GM21381 (cell line): ENCODE results near the gene TRIM38.
"Not testable (repeated sequence)": the region's sequence is repeated elsewhere in the genome, so short reads cannot be mapped to it uniquely, and the experiment has no call there.

Experiments
- ATAC-seq: cut with Tn5 transposase; IDR thresholded peaks from one replicate; pipeline ENCODE4 v1.9.1; 2021; ENCODE audit warnings: mild to moderate bottlenecking, moderate library complexity; ENCODE audit not compliant: unreplicated experiment

TRIM38 gene

GRCh38 chr6:25968769-25969168 lies 6.2 kb downstream of the TRIM38 start:
- ATAC-seq = no peak

GRCh38 chr6:25971187-25971821 lies 8.7 kb downstream of the TRIM38 start:
- ATAC-seq = no peak

DNA sequence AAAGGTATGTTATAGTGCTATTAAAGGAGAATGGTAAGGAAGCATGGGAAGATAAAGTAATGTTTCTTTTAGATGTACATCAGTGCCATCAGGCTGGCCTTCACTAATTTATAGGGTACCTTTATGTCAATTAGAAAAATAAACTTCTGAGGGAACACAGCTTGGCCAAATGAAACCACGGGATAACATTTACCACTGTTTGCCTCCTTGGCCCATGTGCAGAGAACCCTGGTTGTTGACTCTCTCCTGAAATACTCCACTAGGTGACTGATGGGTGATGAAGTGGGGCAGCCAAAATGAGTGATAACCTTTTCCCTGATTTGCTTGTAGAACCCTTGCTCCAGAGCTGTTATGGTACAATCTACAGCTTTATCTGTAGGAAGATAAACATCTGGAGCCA lies 9.5 kb downstream of the TRIM38 start:
- ATAC-seq = no peak

DNA sequence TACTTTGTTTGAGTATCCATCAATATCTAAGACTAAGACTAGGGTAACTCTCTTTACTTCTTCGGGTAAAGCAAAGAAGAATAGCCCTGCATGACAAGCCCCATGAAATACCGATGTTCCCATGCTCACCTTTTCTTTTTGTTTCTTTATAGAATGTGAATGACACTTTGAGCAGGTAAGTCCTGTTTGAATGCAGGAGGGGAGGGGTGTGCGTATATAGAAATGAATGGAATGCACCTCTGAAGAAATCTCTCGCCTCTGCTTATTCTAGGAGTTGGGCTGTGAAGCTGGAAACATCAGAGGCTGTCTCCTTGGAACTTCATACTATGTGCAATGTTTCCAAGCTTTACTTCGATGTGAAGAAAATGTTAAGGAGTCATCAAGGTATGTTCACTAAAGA lies 10.3 kb downstream of the TRIM38 start:
- no peak for ATAC-seq

DNA sequence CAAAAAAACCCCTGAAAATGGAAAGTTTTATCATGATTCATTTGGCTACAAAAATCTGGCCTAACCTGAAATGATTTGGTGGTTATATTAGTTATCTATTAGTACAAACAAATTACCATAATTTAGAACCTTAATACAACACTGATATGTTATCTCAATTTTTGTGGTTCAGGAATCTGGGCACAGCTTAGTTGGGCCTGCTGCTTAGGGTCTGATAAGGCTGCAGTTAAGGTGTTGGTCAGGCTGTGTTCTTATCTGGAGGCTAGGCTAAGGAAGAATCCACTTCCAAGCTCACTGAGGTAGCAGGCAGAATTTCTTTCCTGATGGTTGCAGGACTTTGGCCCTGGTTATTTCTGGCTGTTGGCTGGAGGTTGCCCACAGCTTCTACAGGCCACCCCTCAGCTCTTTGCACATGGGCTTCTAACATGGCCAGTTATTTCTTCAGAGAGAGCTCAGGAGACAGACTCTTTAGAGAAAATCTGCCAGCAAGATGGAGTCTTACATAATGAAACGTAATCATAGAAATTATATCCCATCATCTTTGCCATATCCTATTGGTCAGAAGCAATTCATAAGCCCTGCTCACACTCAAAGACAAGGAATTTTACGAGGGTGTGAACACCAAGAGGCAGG lies 11.4 kb downstream of the TRIM38 start:
- ATAC-seq = no peak

DNA sequence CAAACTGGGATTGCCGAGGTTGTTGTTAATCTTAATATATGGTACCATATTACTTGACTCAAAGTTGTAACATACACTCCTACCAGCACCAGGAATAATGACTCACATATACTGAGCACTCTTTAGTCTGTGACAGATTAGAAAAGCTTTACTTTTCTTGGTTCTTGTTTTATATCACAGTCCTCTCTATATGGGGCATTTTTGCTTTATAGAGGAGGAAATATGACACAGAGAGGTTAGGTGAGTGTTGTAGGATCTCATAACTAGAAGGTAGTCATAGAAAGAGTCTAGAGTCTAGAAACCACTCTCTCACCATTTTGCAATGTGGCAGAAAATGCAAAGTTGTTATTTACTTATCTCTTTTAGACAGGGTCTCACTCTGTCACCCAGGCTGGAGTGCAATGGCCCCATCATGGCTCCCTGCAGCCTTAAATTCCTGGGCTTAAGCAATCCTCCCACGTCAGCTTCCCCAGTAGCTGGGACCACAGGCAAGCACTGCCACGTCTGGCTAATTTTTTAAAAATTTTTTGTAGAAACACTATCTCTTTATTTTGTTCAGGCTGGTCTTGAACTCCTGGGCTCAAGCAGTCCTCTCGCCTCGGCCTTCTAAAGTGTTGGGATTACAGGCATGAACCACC lies 13.4 kb downstream of the TRIM38 start:
- no peak for ATAC-seq

GRCh38 chr6:25980935-25981334 lies 18.3 kb downstream of the TRIM38 start:
- ATAC-seq = no peak

DNA sequence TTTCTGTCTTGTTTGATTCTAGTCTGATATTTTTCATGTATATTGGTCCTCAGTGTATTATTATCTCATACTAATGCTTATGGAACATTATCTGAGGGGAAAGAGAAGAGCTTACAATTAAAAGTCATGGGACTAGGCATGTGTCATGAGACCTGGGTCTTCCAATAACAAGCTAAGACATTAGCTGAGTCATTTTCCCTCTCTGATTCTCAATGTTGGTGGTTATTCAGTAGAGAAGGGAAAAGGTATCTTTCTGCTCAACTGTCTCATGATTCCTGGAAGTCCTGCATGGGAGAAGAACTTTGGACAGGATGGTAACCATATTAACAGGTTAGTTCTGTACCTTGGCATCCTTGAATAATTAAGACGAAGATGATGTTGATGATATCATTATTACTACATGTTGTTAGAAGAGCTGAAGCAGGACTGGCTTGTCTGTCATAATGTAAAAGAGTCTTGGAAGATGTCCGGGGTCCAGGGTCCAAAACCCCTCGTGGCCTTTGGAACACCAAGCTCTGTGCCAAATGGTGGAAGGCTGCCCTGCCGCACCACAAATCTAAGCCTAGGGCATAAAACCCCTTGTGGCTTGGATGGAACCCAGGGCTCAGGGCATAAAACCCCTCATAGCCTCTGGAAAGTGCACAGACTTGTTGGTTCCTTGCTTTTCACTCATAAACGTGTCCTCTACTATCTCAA lies 19.1 kb downstream of the TRIM38 start:
- ATAC-seq = no peak

- no peak for ATAC-seq
Measured at GRCh38 chr6:25984265-25984664, 21.7 kb downstream of the TRIM38 start.

- no peak for ATAC-seq
Measured at GRCh38 chr6:25987845-25988244, 25.2 kb downstream of the TRIM38 start.

DNA sequence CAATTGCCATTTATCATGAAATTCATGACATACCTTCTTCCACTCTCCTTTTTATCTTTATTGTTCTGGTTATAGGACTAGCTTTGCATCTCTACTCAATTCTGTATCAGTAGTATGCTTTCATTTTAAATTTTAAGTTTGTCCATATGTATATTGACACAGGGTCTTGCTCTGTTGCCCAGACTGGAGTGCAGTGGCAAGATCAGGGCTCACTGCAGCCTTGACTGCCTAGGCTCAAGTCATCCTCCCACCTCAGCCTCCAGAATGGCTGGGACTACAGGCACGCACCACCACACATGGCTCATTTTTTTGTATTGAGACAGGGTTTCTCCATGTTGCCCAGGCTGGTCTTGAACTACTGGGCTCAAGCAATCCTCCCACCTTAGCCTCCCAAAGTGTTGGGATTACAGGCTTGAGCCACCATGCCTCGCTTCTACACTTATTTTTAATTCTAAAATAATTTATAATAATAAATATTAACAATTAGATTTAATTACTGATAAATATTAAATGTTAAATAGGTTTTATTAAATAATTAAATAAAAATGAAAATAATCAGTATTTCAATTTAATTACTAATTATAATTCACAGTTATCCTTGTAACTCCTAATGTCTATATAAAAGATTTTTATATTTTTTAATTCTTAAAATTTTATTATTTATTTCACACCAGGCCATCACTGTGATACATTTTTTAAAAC lies 27.7 kb downstream of the TRIM38 start:
- no peak for ATAC-seq

- peak; percentile 51 for ATAC-seq
Measured at GRCh38 chr6:25991785-25992412, 29.3 kb downstream of the TRIM38 start.

DNA sequence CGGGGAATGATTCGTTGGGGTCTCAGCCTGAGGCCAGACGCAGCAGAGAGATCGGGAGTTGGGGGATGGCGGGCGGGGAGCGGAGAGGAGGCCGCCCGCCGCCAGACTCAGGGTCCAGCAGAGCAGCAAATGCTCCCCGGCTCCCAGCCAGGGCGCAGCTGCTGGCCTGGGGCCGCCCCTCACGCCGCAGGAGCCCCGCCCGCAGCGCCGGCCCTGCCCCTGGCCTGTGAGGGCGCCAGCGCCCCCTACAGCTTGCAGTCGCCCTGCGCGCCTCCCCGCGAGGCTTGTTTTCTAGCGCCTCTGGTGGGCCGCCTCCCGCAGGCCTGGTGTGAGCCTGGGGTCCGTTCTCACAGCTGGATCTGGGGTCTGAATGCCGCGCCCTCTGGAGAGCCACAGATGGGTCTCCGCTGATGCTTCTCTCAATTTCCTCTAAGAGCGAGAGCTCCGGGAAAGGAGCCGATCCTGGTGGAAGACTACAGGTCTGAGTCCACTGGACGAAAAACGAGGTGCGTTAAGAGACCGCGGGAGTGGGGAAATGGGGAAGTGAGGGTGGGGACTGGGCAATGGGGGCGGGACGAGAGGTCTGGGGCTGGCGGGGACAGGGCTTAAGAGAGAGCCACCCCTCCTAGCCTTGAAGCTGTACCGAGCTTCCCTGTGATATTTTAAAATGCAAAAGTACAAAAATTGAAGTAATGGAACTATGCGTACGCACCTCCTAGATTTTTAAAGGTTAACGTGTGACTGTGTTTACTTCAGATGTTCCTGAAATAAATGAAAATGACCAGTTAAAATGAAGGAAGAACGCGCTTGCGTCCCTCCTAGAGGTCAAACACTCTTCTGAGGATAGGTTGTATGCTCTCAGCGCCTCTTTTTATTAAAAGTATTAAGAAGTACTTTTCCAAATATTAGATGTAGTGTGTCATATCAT lies 30.1 kb downstream of the TRIM38 start:
- ATAC-seq = peak; percentile 90

DNA sequence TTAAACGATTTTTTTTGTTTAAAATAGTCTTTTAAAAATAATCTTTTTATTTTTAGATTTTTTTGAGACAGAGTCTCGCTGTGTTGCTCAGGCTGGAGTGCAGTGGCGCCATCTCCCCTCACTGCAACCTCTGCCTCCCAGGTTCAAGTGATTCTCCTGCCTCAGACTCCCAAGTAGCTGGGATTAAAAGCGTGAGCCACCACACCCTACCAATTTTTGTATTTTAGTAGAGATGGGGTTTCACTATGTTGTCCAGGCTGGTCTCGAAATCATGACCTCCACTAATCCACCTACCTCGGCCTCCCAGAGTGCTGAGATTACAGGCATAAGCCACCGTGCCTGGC lies 30.7 kb downstream of the TRIM38 start:
- ATAC-seq = not testable (repeated sequence)

- ATAC-seq = no peak
Measured at GRCh38 chr6:25995507-25995906, 32.9 kb downstream of the TRIM38 start.

GRCh38 chr6:25997921-25998320 lies 35.3 kb downstream of the TRIM38 start:
- ATAC-seq = no peak

GRCh38 chr6:25998379-25998778 lies 35.8 kb downstream of the TRIM38 start:
- no peak for ATAC-seq

- not testable (repeated sequence) for ATAC-seq
Measured at GRCh38 chr6:25999225-25999624, 36.6 kb downstream of the TRIM38 start.

GRCh38 chr6:26000366-26001144 lies 38.0 kb downstream of the TRIM38 start:
- ATAC-seq = no peak
